ENCODE results near the gene MMP28. TPM values are rescaled to one million over a fixed set of nuclear protein-coding genes. Genes with fewer than 3 reads are reported as not detected.

MMP28 gene
- total and polyA plus RNA-seq, 10 of the 15 experiments (the other 5 are each of a cell fraction or from before 2014, with no cell fraction given): not detected

- Histone ChIP-seq H3K9me3 (replicated peaks; ENCODE audit: control insufficient read depth, insufficient read depth, low read length) (no peaks in the 10 kb centered on the region), H3K36me3 (ENCODE audit: control insufficient read depth in 2 of 2, insufficient read depth in 2 of 2, low read length in 1 of 2) (no peaks in the 10 kb centered on the region), H3K27me3 (replicated peaks in 1 of 2; ENCODE audit: control insufficient read depth in 2 of 2, insufficient read depth in 2 of 2, low read length in 1 of 2) (peaks cover 2 to 6% of the 10 kb centered on the region in 2 experiments; a peak in 3 of 4 replicates), H3K9ac (ENCODE audit: control insufficient read depth, insufficient read depth, low read length) (no peak overlapping the region), H2AFZ (ENCODE audit: control insufficient read depth, low read depth, low read length) (no peak overlapping the region), H4K20me1 (ENCODE audit: control insufficient read depth, insufficient read depth) (no peaks in the 10 kb centered on the region), H3K4me2 (ENCODE audit: control insufficient read depth, insufficient read depth) (no peak overlapping the region), H3K4me3 (no peak overlapping the region), H3K27ac (ENCODE audit: control insufficient read depth, insufficient read depth) (no peak overlapping the region), H3K79me2 (ENCODE audit: control insufficient read depth, insufficient read depth, low read length) (no peaks in the 10 kb centered on the region), H3K4me1 (ENCODE audit: control insufficient read depth, insufficient read depth, low read length) (no peaks in the 10 kb centered on the region)
- BruUV-seq (replicated peaks): no TSS peak
- in situ Hi-C loops (cut with MboI): no loop called here
- CTCF ChIA-PET: interaction anchor here (2.3 kb wide), 1 partner anchor 137 kb away, joined by 9 read pairs; no protein-coding TSS in a partner anchor
- RAD21 ChIA-PET (ENCODE audit: unreplicated experiment): interaction anchor here (1.0 to 4.5 kb wide), 2 partner anchors 138 to 196 kb away, joined by 5 to 55 read pairs; no protein-coding TSS in a partner anchor
- intact Hi-C loops (cut with micrococcal nuclease; ENCODE audit: unreplicated experiment): no loop called here
- DNase-seq (ENCODE audit: low read depth, low spot score) (no peak), FAIRE-seq (no peak), ATAC-seq (no peak)
- TF ChIP-seq MXI1 (IDR thresholded peaks at IDR 0.05; ENCODE audit: low read depth, low read length): no peak
- SMC1A ChIA-PET (ENCODE audit: uncharacterized antibody, unreplicated experiment): interaction anchor here (0.6 kb wide), 1 partner anchor 115 kb away, joined by 3 read pairs; no protein-coding TSS in a partner anchor
- 77% methylated on average over 10 of the region's 10 CpGs for WGBS (ENCODE audit: insufficient coverage, insufficient replicate concordance, low lambda C conversion rate, missing lambda C conversion rate)
- POLR2A ChIA-PET: no interaction called here
Measured at GRCh38 chr17:35750526-35751395, 44.7 kb downstream of the MMP28 start.

- intact Hi-C loops (cut with micrococcal nuclease; ENCODE audit: unreplicated experiment) (loop anchor here (5.0 to 10.0 kb wide), 2 partner anchors 192 to 1325 kb away; no protein-coding TSS in a partner anchor), in situ Hi-C loops (cut with MboI) (loop anchor here (5.0 to 10.0 kb wide), 3 partner anchors 142 to 585 kb away; no protein-coding TSS in a partner anchor)
- SMC1A ChIA-PET (ENCODE audit: uncharacterized antibody, unreplicated experiment): interaction anchor here (0.9 kb wide), 1 partner anchor 106 kb away, joined by 3 read pairs; no protein-coding TSS in a partner anchor
- Histone ChIP-seq H3K4me3 (no peak overlapping the region), H3K9ac (ENCODE audit: control insufficient read depth, insufficient read depth, low read length) (no peak overlapping the region), H3K27ac (ENCODE audit: control insufficient read depth, insufficient read depth) (no peak overlapping the region), H3K4me2 (ENCODE audit: control insufficient read depth, insufficient read depth) (no peak overlapping the region), H3K79me2 (ENCODE audit: control insufficient read depth, insufficient read depth, low read length) (no peaks in the 10 kb centered on the region), H3K36me3 (ENCODE audit: control insufficient read depth in 2 of 2, insufficient read depth in 2 of 2, low read length in 1 of 2) (no peaks in the 10 kb centered on the region), H2AFZ (ENCODE audit: control insufficient read depth, low read depth, low read length) (no peak overlapping the region), H3K9me3 (replicated peaks; ENCODE audit: control insufficient read depth, insufficient read depth, low read length) (no peaks in the 10 kb centered on the region), H3K4me1 (ENCODE audit: control insufficient read depth, insufficient read depth, low read length) (no peaks in the 10 kb centered on the region), H4K20me1 (ENCODE audit: control insufficient read depth, insufficient read depth) (no peaks in the 10 kb centered on the region), H3K27me3 (replicated peaks in 1 of 2; ENCODE audit: control insufficient read depth in 2 of 2, insufficient read depth in 2 of 2, low read length in 1 of 2) (peaks cover 2 to 6% of the 10 kb centered on the region in 2 experiments; a peak in 3 of 4 replicates)
- 14% methylated on average over 24 of the region's 35 CpGs for WGBS (ENCODE audit: insufficient coverage, insufficient replicate concordance, low lambda C conversion rate, missing lambda C conversion rate)
- FAIRE-seq (no peak), DNase-seq (ENCODE audit: low read depth, low spot score) (no peak), ATAC-seq (no peak)
- POLR2A ChIA-PET: no interaction called here
- CTCF ChIA-PET: interaction anchor here (1.1 to 2.3 kb wide), 4 partner anchors 14 to 136 kb away, joined by 3 to 9 read pairs (median 6); no protein-coding TSS in a partner anchor
- RAD21 ChIA-PET (ENCODE audit: unreplicated experiment): interaction anchor here (0.6 to 4.5 kb wide), 3 partner anchors 42 to 195 kb away, joined by 4 to 55 read pairs (median 5); no protein-coding TSS in a partner anchor
- no TSS peak for BruUV-seq (replicated peaks)
- TF ChIP-seq RELA (IDR thresholded peaks at IDR 0.05; ENCODE audit: borderline replicate concordance, partially characterized antibody) (no peak), POLR2A (IDR thresholded peaks at IDR 0.05; ENCODE audit: low read depth, low read length) (no peak), PAX8 (IDR thresholded peaks at IDR 0.05) (no peak), SMARCA5 (IDR thresholded peaks at IDR 0.05) (no peak), ZNF24 (IDR thresholded peaks at IDR 0.05) (no peak), SREBF2 (IDR thresholded peaks at IDR 0.05; ENCODE audit: low read length) (no peak), CREM (IDR thresholded peaks at IDR 0.05; ENCODE audit: low read depth) (no peak), CUX1 (IDR thresholded peaks at IDR 0.05; ENCODE audit: insufficient replicate concordance, low read depth, low read length) (no peak), IKZF1 (conservative IDR thresholded peaks at IDR 0.05) (no peak)
Measured at GRCh38 chr17:35749560-35750412, 45.7 kb downstream of the MMP28 start.
